GM19438 (cell line): ENCODE measurements around the gene ATP11A.
"Not testable (repeated sequence)": the region's sequence is repeated elsewhere in the genome, so short reads cannot be mapped to it uniquely, and the experiment has no call there.

Experiments used
- ATAC-seq: cut with Tn5 transposase; IDR thresholded peaks from one replicate; pipeline ENCODE4 v1.9.1; 2021; ENCODE audit warnings: low read depth; ENCODE audit not compliant: unreplicated experiment

The ATP11A gene

DNA sequence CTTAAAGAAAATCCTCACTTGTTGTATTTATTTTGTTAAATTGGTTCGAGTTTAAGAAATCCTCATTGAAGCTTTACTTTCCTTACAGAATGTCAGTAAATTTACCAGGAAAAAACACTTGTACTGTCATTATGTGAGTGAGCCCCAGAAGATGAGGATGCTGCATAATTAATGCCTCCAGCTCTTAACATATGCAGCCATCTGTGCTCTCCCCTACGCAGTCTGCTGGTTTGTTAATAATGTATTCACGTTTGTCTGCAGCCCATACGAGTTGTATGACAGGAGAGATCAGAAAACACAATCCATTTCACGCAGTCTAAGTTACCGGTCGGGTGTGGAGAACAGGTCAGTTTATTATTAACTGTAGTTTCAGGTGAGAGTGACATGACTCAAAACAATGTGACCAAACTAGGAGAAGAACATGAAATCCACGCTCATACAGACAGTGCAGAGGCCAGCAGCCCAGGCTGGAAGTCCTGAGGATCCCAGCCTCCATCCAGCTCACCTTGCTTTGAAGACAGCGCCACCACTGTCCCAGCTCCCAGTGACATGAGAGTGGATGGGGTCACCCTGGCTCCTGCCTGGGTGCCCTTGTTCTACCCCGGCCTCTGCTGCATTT, 19.8 kb upstream of the ATP11A start:
- peak; percentile 91 for ATAC-seq

DNA sequence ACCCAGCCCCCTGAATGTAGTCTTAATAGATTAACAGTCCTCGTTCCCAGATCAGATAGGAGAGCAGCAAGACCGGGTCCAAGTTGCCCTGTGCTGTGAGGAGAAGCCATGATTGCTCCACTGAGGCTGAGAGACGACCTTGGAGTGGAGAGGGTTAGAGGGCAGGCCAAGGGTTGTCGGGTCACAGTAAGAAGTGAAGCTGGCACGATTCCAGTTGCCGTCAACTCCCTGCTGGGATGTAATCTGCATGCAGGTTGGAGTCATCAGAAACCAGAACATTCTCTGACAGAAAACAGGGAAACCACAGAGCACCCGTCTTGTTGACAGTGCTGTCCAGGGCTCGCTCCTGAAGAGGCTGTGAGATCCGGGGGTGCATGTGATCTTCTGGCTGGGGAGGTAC, 19.0 kb upstream of the ATP11A start:
- no peak for ATAC-seq

DNA sequence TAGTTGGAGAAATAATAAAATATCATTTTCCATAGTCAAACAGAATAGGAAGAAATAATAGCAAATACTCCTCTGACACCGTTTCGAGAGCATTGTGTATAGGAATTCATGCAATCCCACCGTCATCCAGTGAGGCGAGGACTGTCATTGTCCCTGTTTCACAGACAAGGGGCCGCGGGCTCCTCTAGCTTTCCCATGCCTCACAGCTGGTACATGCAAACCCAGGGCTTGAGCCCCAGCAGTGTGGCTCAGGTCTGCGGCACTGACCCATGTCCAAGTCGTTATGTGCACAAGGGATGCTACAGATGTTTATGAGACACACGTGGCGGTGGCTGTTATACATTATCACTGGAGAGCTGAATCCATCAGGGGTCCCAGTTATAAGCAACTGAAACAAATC, 18.5 kb upstream of the ATP11A start:
- no peak for ATAC-seq

DNA sequence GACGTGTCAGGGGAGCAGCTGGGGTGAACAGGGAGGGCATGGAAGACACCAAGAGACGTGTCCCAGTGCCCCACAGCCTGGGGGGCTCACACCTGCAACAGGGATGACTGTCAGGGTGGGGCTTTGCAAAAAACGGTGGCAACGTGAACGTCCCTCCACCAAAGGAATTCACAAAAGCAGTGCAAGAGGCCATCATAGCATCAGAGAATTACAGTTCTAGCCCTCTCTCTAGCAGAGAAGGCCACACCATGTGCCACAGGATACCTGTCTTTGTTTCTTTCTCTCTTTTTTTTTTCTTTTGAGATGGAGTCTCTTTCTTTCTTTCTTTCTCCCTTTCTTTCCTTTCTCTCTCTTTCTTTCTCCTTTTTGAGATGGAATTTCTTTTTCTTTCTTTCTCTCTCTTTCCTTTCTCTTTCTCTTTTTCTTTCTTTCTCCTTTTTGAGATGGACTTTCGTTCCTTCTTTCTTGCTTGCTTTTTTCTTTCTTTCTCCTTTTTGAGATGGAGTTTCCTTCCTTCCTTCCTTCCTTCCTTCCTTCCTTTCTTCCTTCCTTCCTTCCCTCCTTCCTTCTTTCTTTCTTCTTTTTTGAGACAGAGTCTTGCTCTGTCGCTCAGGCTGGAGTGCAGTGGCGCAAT, 17.1 kb upstream of the ATP11A start:
- ATAC-seq, result no peak

DNA sequence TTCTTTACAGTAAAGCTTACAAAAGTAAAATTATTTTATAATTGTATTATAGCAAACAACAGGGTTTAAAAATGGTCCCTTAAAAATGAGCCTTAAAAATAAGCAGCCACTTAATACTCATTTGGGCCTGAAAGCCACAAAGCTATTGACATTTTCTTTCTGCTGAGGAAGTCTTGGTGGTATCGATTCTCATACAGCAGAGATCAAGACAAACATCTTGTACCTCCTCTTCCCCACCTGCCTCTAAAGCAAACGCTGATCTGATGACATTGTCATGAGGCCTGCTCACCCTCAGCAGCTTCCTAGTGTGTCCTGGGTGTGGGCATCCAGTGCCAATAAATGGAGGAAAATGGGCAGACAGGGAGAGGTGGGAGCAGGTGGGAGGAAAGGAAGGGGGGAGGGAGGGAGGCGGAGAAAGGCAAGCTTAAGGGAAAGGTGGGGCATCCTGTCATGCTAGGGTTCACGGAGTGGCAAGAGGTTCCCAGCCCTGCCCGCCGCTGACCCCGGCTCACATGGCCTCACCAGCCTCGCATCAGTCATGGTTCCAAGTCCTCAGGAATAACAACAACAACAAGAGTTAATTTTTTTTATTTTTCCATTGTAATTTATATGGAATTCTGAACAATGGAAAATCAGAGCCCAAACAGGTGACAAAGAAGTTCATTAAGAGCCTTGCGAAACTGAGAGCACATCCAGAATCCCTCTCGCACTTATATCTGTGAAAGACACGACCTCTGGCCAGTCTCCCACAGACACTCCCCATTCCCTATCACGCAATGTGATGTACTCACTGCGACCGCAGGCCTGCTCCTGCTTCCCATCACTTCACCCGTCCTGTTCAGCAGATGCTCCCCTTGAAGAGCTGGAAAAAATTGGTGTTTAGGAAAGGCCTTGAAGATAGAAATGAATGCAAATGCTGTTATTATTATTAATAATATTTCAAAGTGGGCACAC, 15.1 kb upstream of the ATP11A start:
- ATAC-seq, result no peak

DNA sequence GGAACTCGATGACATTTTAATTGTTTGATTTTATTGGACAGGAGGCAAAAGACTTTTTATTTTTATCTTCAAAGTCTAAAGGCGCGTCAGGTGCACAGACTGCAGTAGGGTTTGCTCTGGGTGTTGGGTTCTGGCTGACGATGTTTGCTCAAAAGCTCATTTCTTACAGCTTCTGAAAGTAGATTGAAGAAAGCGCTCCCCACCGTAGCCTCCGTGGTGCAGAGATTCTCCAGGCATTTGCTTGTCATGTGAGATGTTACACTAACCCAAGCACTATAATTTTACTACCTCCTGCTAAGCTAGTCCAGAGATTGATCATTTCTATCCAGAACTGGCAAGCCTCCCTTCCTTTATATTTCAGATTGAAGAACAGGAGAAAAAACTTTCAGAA, 14.5 kb upstream of the ATP11A start:
- no peak for ATAC-seq

DNA sequence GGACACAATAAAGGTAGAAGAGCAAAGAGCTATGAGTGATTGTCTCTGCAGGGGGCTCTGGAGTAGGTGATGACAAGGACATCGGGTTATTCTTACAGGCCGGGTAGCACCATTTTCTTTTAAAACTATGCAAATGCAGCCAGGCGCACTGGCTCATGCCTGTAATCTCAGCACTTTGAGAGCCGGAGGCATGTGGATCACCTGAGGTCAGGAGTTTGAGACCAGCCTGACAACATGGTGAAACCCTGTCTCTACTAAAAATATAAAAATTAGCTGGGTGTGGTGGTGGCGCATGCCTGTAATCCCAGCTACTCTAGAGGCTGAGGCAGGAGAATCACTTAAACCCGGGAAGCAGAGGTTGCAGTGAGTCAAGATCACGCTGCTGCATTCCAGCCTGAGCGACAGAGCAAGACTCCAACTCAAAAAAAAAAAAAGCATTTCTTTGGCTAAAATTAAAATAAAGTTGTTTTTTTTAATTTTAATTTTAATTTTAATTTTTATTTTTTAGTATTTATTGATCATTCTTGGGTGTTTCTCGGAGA, 12.3 kb upstream of the ATP11A start:
- ATAC-seq, result not testable (repeated sequence)

DNA sequence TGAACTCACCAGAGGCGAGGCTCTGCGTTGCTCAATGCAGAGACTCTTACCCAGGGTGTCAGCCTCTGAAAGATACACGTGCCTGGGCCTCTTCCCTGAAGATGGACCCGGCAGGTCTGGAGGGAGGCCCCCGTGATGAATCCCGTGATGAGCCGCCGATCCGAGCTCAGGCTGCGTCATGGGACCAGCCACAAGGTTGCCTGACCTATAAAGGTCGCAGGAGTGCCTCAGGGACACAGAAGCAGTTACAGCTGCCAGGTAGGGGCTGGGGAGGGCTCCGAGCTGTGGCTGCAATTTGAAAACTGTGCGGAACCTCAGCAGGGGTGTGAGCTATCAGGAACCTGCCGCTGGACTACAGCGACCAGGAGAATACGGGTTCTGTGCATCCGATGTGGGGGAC, 10.5 kb upstream of the ATP11A start:
- ATAC-seq, result no peak

DNA sequence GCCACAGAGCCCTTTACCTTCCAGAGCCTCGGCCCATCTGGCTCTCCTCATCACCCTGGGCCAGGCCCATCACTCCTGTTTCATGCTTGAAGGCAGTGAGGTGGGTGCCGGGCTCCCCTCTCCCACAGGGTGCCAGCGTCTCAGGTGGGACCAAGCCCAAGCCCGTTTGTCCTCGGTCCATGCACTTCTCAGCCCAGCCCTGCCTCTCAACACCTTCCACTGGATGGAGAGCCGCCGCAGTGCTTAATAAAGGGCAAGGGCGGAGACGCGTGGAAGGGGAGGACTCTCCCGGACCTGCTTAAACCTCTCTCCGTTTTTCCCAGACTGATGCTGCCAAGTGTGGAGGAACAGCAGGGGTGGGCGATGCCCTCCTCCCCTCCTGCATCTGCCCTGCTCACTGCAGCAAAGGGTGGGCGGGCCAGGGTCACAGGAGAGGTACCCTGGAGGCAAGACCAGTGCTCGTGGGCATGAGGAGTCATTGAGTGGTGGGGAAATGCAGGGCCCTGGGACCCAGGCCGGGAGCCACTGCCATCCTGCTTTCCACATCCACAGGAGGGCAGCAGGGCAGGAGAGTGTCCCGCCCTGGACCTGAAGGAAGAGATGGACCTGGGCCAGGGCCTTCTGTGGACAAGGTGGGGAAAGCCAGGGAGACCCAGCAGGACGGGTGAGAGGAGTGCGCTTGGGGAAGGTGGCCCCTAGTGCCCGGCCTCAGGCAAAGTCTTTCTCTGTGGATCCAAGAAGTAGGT, 9.7 kb upstream of the ATP11A start:
- no peak for ATAC-seq

DNA sequence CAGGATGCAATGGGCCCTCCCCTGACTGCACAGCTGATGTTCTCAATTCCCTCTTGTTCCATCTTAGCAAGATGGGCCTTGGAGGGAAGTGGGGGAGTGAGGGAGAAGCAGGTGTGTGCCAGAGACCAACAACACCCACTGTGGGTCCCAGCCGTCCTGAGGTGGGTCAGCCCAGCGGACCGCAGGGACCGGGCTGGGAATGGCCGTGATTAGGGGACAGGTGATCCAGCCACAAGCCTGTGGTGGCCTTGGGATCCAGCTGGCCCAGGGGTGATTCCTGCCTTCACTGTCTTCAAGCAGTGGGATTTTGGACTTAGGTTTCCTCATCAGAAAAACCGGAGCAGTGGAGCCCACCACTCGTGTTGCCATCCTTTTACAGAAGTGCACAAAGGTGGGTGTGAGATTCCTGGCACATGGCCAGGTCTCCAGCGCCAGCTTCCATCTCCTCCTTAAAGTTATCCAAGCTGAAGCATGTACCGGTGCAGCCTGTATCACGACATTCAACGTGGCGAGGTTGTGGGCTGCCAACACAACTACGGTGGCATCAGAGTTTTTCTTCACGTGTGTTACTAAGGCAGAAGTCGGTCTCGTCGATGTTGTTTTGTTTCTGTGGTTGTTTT, 9.0 kb upstream of the ATP11A start:
- no peak for ATAC-seq

DNA sequence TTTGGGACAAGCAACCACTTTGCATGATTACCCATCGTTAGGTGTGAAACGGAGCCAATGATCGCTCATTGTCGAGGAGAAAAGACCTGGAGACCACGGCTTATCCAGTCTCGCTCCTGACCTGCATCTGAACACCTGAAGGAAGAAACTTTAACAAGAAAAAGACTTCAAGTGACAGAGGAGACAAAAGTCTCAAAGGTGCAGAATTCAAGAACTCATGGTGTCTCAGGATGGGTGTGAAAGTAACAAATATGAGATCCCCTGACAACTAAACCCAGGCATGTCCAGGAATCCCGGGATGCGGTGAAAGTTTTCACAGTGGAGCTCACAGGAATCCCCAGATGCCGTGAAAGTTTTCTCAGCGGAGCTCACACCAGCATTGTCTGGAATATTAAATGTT, 6.3 kb upstream of the ATP11A start:
- no peak for ATAC-seq

DNA sequence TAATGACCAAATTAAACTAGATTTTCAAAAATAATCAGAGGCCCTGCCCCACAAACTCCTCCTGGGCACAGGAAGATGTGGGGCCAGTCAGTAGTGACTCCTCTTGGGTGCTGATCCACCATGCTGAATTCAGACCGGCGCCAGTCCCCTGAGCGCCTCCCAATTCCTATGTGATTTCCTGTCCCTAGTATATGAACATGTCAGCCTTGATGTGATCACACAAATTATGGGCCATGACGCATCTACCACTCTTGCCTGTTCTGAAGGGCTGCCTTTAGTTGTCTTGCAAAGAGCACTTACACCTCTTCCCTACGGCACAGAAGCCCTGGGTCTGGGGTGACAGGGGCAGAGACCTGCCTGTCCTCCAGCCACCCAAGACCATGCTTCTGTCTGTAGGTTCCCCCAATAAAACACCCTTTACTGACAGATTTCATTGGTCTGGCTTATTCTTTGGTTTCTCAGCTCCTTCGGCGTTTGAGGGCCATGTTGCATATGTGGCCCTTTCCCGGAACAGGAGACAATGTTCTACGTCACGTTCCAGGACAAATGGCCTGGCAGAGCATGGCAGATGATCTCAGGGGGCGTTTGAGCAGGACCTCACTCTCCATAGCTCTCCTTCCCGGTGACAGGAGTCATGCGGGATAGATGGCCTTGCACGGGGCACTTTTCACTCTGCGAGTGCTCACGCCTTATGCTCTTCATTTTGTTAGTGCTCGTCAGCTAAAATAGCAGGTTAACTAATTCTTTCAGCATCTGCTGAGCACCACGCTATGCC, 5.6 kb upstream of the ATP11A start:
- no peak for ATAC-seq

DNA sequence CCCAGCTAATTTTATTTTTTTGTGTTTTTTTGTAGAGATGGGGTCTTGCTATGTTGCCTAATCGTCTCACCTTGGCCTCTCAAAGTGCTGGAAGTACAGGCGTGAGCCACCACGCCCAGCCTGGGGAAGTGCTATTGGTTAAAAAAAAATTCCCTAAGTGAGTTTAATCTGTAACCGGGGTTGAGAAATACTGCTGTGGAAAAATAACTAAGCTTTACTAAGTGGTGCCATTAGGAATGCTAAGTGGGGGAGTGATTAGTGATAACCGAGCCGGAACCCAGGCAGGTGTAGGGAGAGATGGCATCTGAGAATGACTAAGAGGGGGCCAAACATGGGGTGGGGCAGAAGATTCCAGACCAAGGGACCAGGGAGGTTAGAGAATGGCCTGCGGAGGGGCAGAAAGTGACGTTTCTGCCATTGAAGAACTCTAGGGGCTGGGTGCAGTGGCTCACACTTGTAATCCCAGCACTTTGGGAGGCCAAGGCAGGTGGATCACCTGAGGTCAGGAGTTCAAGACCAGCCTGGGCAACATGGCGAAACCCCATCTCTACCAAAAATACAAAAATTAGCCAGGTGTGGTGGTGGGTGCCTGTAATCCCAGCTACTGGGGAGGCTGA, 4.5 kb upstream of the ATP11A start:
- ATAC-seq, result not testable (repeated sequence)

DNA sequence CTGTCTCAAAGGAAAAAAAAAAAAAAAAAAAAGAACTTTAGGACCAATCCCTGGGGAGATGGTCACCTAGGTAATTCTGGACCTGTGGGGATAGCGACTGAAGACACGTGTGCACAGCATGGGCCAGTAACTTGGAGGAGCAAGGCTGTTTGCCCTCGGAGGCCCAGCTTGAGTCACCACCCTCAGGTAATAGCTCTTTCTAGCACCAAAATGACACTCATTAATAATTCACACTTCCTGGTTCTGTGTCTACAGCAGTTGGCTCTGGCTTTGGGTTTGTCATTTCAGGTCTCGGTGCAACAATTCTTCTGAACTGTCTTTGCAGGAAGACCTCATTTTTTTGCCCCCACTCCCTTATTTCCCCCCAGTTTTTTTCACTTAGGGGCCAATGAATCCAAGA, 3.9 kb upstream of the ATP11A start:
- ATAC-seq, result no peak

DNA sequence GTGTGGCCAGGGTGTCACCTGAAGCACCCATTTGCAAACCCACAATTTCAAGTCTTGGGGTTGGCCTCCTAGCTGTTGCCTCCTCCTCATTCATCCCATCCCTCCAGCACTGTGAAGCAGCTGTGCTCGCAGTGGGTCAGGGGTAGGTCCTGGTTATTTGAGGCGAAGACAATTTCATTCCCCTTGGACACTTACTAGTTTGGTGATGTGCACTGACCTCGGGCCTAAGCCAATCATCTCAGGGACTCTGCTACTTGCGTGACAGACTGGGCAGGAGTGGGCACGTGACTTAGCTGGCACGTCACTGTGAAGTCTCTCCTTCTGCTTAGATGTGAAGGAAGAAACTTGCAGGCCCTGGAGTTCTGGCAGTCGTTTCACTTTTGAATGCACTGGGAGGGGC, 3.5 kb upstream of the ATP11A start:
- ATAC-seq, result no peak

DNA sequence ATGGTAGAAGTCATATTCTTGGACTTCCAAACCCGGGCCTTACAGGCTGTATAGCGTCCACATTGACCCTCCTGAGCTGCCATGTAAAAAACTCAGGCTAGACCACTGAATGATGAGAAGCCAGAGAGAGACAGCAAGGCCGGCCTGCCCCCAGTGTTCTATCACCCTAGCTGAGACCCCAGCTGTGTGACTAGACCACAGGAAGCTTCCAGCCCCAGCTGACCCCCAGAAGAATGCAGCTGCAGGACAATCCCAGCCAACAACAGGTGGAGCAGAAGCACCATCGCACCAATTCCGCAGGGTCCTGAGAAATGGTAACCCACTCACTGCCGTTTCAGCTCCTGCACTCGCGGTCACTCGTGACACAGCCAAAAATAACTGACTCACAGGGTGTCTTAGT, 2.9 kb upstream of the ATP11A start:
- no peak for ATAC-seq

DNA sequence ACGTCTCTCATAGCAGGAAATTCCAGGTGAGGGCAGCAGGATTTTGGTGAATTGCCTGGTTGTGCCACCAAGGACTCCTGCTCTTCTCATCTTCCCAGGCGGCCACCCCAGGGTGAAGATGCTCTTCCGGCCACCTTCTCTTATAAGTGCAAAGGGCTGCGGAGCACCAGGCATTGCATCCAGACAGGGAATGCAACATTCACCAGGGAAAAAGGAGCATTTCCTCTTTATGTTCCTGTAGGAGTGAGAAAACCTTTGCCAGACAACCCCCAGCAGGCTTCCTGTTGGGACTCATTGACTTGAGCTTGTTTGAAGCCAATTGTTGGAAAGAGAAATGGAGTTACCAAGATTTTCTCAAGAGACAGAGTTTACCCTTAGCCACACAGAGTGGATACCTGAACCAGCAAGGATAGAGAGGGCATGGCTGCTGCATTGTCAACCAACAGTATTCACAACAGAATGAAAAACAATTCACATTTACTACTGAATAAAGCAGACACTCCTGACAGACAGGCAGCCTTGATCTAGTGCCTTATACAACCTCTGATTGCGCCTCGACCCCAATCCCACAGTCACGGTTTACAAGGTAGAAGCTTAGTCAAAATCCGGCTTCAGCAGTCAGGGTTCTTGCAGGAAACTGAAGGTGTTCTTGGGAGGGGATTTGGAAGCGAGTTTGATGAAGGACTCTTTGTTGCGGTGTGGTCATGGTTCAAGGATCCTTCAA, 1.8 kb upstream of the ATP11A start:
- ATAC-seq, result no peak

DNA sequence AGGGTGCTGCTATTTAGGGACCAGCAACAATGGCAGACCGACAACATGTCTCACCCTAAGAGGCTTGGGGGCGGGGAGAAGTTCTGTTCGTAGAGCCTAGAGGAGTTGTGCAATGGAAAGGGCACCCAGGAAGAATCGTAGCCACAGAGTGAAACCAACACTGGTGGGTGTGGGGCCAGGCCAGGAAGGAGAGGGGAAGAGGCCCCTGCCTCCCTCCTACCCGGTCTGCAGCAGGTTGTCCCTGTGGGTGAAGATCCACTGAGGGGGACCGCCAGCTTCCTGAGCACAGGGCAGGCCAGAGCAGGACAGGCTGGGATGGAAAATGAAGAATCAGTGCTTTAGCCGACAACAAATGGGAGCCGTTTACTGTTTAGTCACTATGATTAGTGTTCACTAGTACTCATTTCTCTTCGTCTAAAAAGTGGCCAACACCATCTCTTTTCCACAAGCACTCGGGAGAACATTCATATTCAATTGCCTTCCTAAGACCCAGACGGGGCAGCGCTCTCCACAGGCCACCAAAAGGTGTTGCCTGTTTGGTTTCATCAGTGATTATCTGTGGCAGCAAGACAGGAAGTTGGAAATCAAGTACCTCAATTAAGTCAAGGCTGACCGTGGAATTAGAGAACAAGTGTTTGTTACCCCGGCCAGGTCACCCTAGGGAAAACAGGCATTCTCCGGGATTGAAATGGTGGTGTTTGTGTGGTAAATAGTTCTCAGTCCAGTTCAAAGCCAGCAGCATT, 1.1 kb upstream of the ATP11A start:
- ATAC-seq, result no peak
